ENCODE results near the gene MYLK3.

The MYLK3 gene

GRCh38 chr16:46696957-46697356, 51.2 kb downstream of the MYLK3 start:
- no peak for TF ChIP-seq GATA2 (IDR thresholded peaks at IDR 0.05; ENCODE audit: low read depth, low read length)
- TF ChIP-seq GATA3 (IDR thresholded peaks at IDR 0.05; ENCODE audit: low read depth, low read length): no peak

- TF ChIP-seq GATA3 (IDR thresholded peaks at IDR 0.05; ENCODE audit: low read depth, low read length) (no peak), GATA2 (IDR thresholded peaks at IDR 0.05; ENCODE audit: low read depth, low read length) (no peak)
Measured at GRCh38 chr16:46695937-46696336, 52.2 kb downstream of the MYLK3 start.

DNA sequence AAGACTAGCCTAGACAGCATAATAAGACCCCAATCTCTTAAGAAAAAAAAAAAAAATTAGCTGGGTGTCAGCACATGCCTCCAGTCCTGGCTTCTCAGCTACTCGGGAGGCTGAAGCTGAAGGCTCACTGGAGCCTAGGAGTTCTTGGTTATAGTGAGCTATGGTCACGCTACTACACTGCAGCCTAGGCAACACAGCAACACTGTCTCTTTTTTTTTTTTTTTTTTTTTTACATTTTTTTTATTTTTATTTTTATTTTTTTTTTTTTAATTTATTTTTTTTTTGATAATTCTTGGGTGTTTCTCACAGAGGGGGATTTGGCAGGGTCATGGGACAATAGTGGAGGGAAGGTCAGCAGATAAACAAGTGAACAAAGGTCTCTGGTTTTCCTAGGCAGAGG, 54.5 kb downstream of the MYLK3 start:
- no peak for TF ChIP-seq GATA3 (IDR thresholded peaks at IDR 0.05; ENCODE audit: low read depth, low read length)

DNA sequence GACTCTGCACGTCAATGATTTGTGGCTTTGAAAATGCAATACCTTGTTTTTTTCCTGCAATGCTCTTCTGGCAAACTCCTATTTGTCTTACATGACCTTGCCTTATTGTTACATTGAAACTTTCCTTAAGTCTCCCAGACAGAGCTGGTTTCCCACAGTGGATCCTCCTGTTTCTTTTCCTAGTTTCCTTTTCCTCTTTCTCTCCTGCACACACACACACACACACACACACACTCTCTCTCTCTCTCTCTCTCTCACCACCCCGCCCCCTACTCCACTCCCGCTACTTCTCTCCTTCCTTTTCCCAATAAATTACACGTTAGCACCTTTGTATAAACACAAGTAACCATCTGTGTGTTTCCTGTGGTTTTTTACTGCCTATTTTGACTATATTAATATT, 56.4 kb downstream of the MYLK3 start:
- no peak for TF ChIP-seq GATA3 (IDR thresholded peaks at IDR 0.05; ENCODE audit: low read depth, low read length)
- TF ChIP-seq GATA2 (IDR thresholded peaks at IDR 0.05; ENCODE audit: low read depth, low read length): no peak

GRCh38 chr16:46690281-46691178, 57.6 kb downstream of the MYLK3 start:
- TF ChIP-seq GATA3 (IDR thresholded peaks at IDR 0.05; ENCODE audit: low read depth, low read length) (no peak), GATA2 (IDR thresholded peaks at IDR 0.05; ENCODE audit: low read depth, low read length) (no peak)

DNA sequence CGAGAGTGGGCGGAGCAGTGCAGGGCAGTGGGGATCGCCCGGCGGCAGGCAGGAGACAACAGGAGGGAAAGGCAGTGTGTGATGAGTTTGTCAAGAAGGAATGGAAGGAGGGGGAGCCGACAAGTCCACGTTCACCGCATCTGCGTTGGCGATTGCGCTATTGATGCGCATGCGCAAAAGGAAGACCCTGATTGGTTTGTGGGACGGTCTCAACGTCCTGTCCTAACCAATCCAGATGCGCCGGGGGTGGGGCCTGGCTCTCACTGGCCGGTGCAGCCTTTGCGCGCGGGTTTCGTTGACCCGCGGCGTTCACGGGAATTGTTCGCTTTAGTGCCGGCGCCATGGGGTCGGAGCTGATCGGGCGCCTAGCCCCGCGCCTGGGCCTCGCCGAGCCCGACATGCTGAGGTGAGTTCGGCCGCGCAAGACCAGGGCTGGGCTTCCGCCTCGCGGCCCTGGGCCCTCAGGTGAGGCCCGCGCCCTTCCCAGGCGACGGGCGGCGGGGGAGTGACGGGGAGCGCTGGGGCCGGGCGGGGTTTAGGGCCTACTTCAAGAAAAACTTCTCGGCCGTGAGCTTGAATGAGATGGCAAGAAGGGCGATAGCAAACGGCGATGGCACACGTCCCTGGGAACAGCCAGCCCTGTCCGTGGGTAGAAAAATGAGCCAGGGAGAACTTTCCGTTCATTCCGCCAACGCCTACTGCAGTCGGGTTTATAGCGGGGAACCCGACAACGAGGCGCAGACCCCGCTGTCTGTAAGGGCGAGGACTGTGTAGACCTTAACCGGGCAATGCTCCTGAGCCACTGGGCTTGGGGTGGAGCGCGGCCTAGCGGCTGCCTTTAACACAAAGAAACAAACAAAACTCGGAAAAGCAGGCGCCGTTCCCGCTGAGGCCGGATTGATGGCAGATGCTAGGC, 58.5 kb downstream of the MYLK3 start, which contains the start of gene ORC6:
TSS of gene ORC6 (plus strand) at position 295 of the 916 bp plus-strand sequence. CDS start at position 342, 47 bp downstream.
- TF ChIP-seq GATA3 (IDR thresholded peaks at IDR 0.05; ENCODE audit: low read depth, low read length): no peak
- no peak for TF ChIP-seq GATA2 (IDR thresholded peaks at IDR 0.05; ENCODE audit: low read depth, low read length)

GRCh38 chr16:46688654-46689364, 59.3 kb downstream of the MYLK3 start, which contains the start of gene VPS35:
Gene VPS35, minus strand, starts transcription at chr16:46689178. Its CDS starts 45 bp downstream, at chr16:46689133.
- TF ChIP-seq GATA2 (IDR thresholded peaks at IDR 0.05; ENCODE audit: low read depth, low read length) (no peak), GATA3 (IDR thresholded peaks at IDR 0.05; ENCODE audit: low read depth, low read length) (no peak)

- TF ChIP-seq GATA2 (IDR thresholded peaks at IDR 0.05; ENCODE audit: low read depth, low read length): no peak
- no peak for TF ChIP-seq GATA3 (IDR thresholded peaks at IDR 0.05; ENCODE audit: low read depth, low read length)
Measured at GRCh38 chr16:46688101-46688653, 60.0 kb downstream of the MYLK3 start.

DNA sequence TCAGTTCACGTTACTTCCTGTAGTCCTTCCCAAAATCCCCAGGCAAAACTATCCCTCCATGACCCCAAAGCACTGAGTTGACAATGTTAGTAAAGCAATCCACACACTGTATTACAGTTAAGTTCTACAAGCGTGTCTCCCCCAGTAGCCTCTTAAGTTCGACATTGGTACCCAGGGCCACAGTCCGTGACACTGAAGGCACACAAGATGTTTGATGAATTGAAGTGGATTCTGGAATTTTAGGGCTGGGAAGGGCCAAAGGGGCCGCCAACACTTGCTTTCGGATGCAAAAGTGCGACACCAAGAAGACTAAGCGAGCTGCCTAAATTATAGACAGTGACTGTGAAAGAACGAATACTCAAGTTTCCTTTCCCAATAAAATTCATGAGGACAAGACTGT, 60.7 kb downstream of the MYLK3 start:
- TF ChIP-seq GATA2 (IDR thresholded peaks at IDR 0.05; ENCODE audit: low read depth, low read length): no peak

DNA sequence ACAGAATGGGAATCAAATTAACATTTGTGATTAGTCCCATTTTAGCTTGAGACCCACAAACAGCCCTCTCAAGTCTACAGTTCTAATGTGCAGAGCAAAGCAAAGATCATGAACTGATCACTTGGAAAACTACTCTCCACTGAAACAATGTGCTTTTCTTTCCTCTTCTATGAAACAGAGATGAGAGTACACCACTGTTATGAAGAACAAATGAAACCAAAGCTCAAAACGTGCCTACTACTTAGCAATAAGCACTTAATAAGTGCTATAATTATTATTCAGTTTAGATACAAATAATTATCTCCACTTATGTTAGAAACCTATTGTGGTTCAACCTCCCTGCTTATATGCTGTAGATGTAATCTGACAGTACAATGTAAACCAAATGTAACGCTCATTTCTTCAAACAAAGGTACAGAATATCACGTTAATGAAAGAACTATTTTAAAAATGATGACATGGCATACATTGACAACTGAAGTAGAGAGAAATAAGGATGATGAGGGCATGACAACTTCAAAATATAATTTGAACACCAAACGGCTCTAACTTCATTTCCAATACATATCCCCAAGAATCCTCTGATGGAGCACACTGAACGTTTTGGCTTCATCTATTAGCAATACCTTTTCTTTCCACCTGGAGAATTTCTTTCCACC, 61.2 kb downstream of the MYLK3 start:
- TF ChIP-seq GATA3 (IDR thresholded peaks at IDR 0.05; ENCODE audit: low read depth, low read length) (no peak), GATA2 (IDR thresholded peaks at IDR 0.05; ENCODE audit: low read depth, low read length) (no peak)

GRCh38 chr16:46673320-46674013, 74.7 kb downstream of the MYLK3 start:
- no peak for TF ChIP-seq GATA3 (IDR thresholded peaks at IDR 0.05; ENCODE audit: low read depth, low read length)
- TF ChIP-seq GATA2 (IDR thresholded peaks at IDR 0.05; ENCODE audit: low read depth, low read length): no peak

DNA sequence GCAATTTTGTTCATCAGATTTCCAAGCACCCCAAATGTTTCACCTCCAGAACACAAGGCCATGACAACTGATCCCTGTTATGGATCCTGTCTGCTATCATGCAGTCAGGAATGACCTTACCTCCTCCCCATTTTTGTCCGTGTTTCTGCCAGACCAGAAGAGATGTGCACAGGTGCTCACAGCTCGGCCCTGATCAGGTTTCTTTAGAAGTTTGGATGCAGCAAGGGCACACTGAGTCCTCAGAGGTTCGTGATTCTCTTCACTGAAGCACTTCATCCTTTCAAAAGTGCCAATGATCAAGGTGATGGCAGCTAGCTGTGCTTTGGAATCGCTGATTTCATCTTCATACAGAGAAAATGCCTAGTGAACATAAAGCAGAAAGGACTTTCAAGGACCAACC, 86.0 kb downstream of the MYLK3 start:
- TF ChIP-seq GATA3 (IDR thresholded peaks at IDR 0.05; ENCODE audit: low read depth, low read length) (no peak), GATA2 (IDR thresholded peaks at IDR 0.05; ENCODE audit: low read depth, low read length) (no peak)

GRCh38 chr16:46658925-46659324, 89.2 kb downstream of the MYLK3 start:
- TF ChIP-seq GATA3 (IDR thresholded peaks at IDR 0.05; ENCODE audit: low read depth, low read length): no peak
